ENCODE data around the gene EID1. TPM values are rescaled to one million over a fixed set of nuclear protein-coding genes. Genes with fewer than 3 reads are reported as not detected.
"Not testable (repeated sequence)": the region's sequence is repeated elsewhere in the genome, so short reads cannot be mapped to it uniquely, and the experiment has no call there.

EID1 gene
- total and polyA plus RNA-seq, 9 donors = 151 to 256 (median 219) TPM

GRCh38 chr15:48899793-48900192 is 21.9 kb downstream of the EID1 start:
- no peaks in the 10 kb centered on the region for H3K4me1 ChIP-seq (ENCODE audit: insufficient read depth)
- H3K27me3 ChIP-seq = no peaks in the 10 kb centered on the region
- H3K36me3 ChIP-seq = no peaks in the 10 kb centered on the region
- H3K9me3 ChIP-seq = no peaks in the 10 kb centered on the region
- WGBS, 3 donors = 86 to 92% (median 88%) methylated on average over 4 of the region's 4 CpGs
- no peak overlapping the region for H3K4me3 ChIP-seq
- no peak for DNase-seq
- TF ChIP-seq POLR2A (IDR thresholded peaks at IDR 0.05) = no peak
- TF ChIP-seq EP300 (IDR thresholded peaks at IDR 0.05) = no peak
- TF ChIP-seq CTCF (IDR thresholded peaks at IDR 0.05) = no peak
- no peak overlapping the region for H3K27ac ChIP-seq
- intact Hi-C loops (cut with DNase I) = loop anchor here in 1 of 4 donors (10.0 kb wide), 1 partner anchor 65 kb away; the partner anchor contains the start of gene SHC4

GRCh38 chr15:48904758-48905157 is 26.8 kb downstream of the EID1 start:
- Histone ChIP-seq H3K9me3 (no peaks in the 10 kb centered on the region), H3K27ac (no peak overlapping the region), H3K4me1 (ENCODE audit: insufficient read depth) (no peaks in the 10 kb centered on the region), H3K27me3 (no peaks in the 10 kb centered on the region), H3K36me3 (no peaks in the 10 kb centered on the region), H3K4me3 (no peak overlapping the region)
- no peak for DNase-seq
- intact Hi-C loops (cut with DNase I) = loop anchor here in 1 of 4 donors (10.0 kb wide), 1 partner anchor 60 kb away; the partner anchor contains the start of gene SHC4
- TF ChIP-seq EP300 (IDR thresholded peaks at IDR 0.05) (no peak), POLR2A (IDR thresholded peaks at IDR 0.05) (no peak), CTCF (IDR thresholded peaks at IDR 0.05) (no peak)
- WGBS, 3 donors = 92 to 95% (median 92%) methylated on average over 4 of the region's 4 CpGs

DNA sequence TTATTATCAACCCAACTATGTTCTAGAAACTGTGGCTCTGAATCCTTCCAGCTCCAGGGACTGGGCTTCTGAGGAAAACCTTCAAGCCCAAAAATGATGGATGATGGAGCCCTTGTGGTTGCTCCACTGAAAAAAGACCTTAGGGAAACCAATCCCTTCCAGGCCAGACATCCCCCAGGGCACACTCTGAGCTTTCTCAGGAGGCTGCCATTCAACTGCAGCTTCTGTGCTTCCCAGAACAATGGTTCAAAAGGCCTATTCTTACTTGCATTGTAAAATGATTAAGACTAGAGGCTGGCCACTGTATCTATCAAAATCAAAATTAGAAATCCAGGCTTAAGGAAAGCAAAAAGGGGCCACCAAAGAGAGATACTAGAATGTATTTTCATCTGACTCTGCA is 27.3 kb downstream of the EID1 start:
- no peak for DNase-seq

GRCh38 chr15:48905847-48906246 is 27.9 kb downstream of the EID1 start:
- H3K27me3 ChIP-seq = no peaks in the 10 kb centered on the region
- no peak for DNase-seq
- WGBS, 3 donors = 61 to 76% (median 72%) methylated on average over 1 of the region's 1 CpG
- H3K4me1 ChIP-seq (ENCODE audit: insufficient read depth) = no peaks in the 10 kb centered on the region
- intact Hi-C loops (cut with DNase I) = loop anchor here in 1 of 4 donors (10.0 kb wide), 1 partner anchor 59 kb away; the partner anchor contains the start of gene SHC4
- TF ChIP-seq POLR2A (IDR thresholded peaks at IDR 0.05) (no peak), CTCF (IDR thresholded peaks at IDR 0.05) (no peak), EP300 (IDR thresholded peaks at IDR 0.05) (no peak)
- no peaks in the 10 kb centered on the region for H3K9me3 ChIP-seq
- H3K4me3 ChIP-seq = no peak overlapping the region
- no peaks in the 10 kb centered on the region for H3K36me3 ChIP-seq
- H3K27ac ChIP-seq = no peak overlapping the region

More for the DNA sequence above, 27.3 kb downstream of the EID1 start:
- Histone ChIP-seq H3K4me1 (ENCODE audit: insufficient read depth) (no peaks in the 10 kb centered on the region), H3K36me3 (no peaks in the 10 kb centered on the region), H3K27ac (no peak overlapping the region), H3K27me3 (no peaks in the 10 kb centered on the region), H3K4me3 (no peak overlapping the region), H3K9me3 (no peaks in the 10 kb centered on the region)
- intact Hi-C loops (cut with DNase I) = loop anchor here in 1 of 4 donors (10.0 kb wide), 1 partner anchor 60 kb away; the partner anchor contains the start of gene SHC4
- TF ChIP-seq EP300 (IDR thresholded peaks at IDR 0.05) (no peak), CTCF (IDR thresholded peaks at IDR 0.05) (no peak), POLR2A (IDR thresholded peaks at IDR 0.05) (no peak)

DNA sequence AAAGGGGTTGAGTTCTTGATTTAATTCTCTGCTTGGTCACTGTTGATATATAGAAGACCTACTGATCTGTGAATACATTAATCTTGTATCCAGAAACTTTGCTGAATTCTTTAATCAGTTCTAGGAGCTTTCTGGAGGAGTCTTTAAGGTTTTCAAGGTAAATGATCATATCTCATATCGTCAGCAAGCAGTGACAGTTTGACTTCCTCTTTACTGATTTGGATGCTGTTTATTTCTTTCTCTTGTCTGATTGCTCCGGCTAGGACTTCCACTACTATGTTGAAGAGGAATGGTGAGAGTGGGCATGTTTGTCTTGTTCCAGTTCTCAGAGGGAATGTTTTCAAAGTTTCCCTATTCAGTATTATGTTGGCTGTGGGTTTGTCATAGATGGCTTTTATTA is 31.4 kb downstream of the EID1 start:
- intact Hi-C loops (cut with DNase I) = loop anchor here in 1 of 4 donors (10.0 kb wide), 1 partner anchor 55 kb away; the partner anchor contains the start of gene SHC4
- DNase-seq; H3K9me3 ChIP-seq; H3K27me3 ChIP-seq; H3K36me3 ChIP-seq; H3K4me3 ChIP-seq; H3K27ac ChIP-seq; H3K4me1 ChIP-seq (ENCODE audit: insufficient read depth): not testable (repeated sequence)
- 61 to 75% (median 71%) methylated on average over 2 of the region's 2 CpGs for WGBS, 3 donors

DNA sequence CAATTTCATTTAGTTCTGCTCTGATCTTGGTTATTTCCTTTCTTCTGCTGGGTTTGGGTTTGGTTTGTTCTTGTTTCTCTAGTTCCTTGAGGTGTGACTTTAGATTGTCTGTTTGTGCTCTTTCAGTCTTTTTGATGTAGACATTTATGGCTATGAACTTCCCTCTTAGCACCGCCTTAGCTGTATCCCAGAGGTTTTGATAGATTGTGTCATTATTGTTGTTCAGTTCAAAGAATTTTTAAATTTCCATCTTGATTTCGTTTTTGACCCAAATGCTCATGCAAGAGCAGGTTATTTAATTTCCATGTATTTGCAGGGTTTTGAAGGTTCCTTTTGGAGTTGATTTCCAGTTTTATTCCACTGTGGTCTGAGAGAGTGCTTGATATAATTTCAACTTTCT is 32.6 kb downstream of the EID1 start:
- H3K27me3 ChIP-seq; H3K36me3 ChIP-seq; H3K4me3 ChIP-seq; intact Hi-C loops (cut with DNase I); DNase-seq; H3K9me3 ChIP-seq; H3K27ac ChIP-seq; H3K4me1 ChIP-seq (ENCODE audit: insufficient read depth): not testable (repeated sequence)
- WGBS, 3 donors = 78 to 82% (median 78%) methylated on average over 2 of the region's 2 CpGs
